Astrocyte (in vitro differentiated cells and primary cell): ENCODE measurements around the gene FOXK2. TPM values are rescaled to one million over a fixed set of nuclear protein-coding genes. Genes with fewer than 3 reads are reported as not detected.
A peak's percentile ranks its signal among the peaks of the same experiment; 100 is the strongest.

ENCODE experiments used
- DNase-seq: peaks from one replicate; pipeline ENCODE4 v3.0.0-alpha.2; 2010; ENCODE audit warnings: low read depth
- FAIRE-seq: peaks from 2 replicates; lab custom pipeline; 2011; peaks lifted over from hg19 to GRCh38; lab: Jason Lieb, UNC
- H2AFZ ChIP-seq: 2 replicates; pipeline ENCODE4 v1.6.0; 2012; ENCODE audit warnings: low read depth, low read length, inconsistent platforms
- H3K27ac ChIP-seq: 2 replicates; pipeline ENCODE4 v1.5.1; 2011; ENCODE audit warnings: low read depth, low read length, inconsistent platforms
- H3K27me3 ChIP-seq: 2 replicates; pipeline ENCODE4 v1.6.0; 2011; ENCODE audit warnings: low read length, inconsistent platforms; ENCODE audit not compliant: insufficient read depth
- H3K36me3 ChIP-seq: 2 replicates; pipeline ENCODE4 v1.5.1; 2011; ENCODE audit warnings: low read length, inconsistent platforms; ENCODE audit not compliant: insufficient read depth
- H3K4me1 ChIP-seq: 2 replicates; pipeline ENCODE4 v1.5.1; 2011; ENCODE audit warnings: low read length, inconsistent platforms; ENCODE audit not compliant: insufficient read depth
- H3K4me2 ChIP-seq: 2 replicates; pipeline ENCODE4 v1.6.0; 2012; ENCODE audit warnings: low read length, inconsistent platforms
- H3K4me3 ChIP-seq: 2 replicates; pipeline ENCODE4 v1.5.1; 2011; ENCODE audit warnings: low read depth, mild to moderate bottlenecking, low read length, inconsistent platforms; ENCODE audit not compliant: insufficient read depth
- H3K79me2 ChIP-seq: 2 replicates; pipeline ENCODE4 v1.6.0; 2012; ENCODE audit warnings: mild to moderate bottlenecking, low read length, inconsistent platforms; ENCODE audit not compliant: insufficient read depth
- H3K9ac ChIP-seq: 2 replicates; pipeline ENCODE4 v1.6.0; 2012; ENCODE audit warnings: mild to moderate bottlenecking, low read length, inconsistent platforms
- H3K9me3 ChIP-seq: 2 replicates; pipeline ENCODE4 v1.5.1; 2012; ENCODE audit warnings: low read depth, mild to moderate bottlenecking, low read length, inconsistent platforms; ENCODE audit not compliant: insufficient read depth
- H4K20me1 ChIP-seq: 2 replicates; pipeline ENCODE4 v1.6.0; 2012; ENCODE audit warnings: low read length, inconsistent platforms; ENCODE audit not compliant: insufficient read depth
- H3K27ac Mint-ChIP-seq: one replicate; pipeline ENCODE4 v1.8.0; 2021; ENCODE audit warnings: mild to moderate bottlenecking, mixed read lengths; ENCODE audit not compliant: unreplicated experiment
- H3K27me3 Mint-ChIP-seq: one replicate; pipeline ENCODE4 v1.8.0; 2021; ENCODE audit warnings: low read depth, mixed read lengths; ENCODE audit not compliant: unreplicated experiment
- H3K36me3 Mint-ChIP-seq: one replicate; pipeline ENCODE4 v1.8.0; 2021; ENCODE audit warnings: low read depth, mixed read lengths; ENCODE audit not compliant: unreplicated experiment
- H3K4me1 Mint-ChIP-seq: one replicate; pipeline ENCODE4 v1.8.0; 2021; ENCODE audit warnings: low read depth, mixed read lengths; ENCODE audit not compliant: unreplicated experiment
- H3K4me3 Mint-ChIP-seq: one replicate; pipeline ENCODE4 v1.8.0; 2021; ENCODE audit warnings: mild to moderate bottlenecking, moderate library complexity, mixed read lengths; ENCODE audit not compliant: unreplicated experiment
- H3K9me3 Mint-ChIP-seq: one replicate; pipeline ENCODE4 v1.8.0; 2021; ENCODE audit warnings: mild to moderate bottlenecking, mixed read lengths; ENCODE audit not compliant: unreplicated experiment
- CTCF ChIP-seq: IDR thresholded peaks from 2 replicates; pipeline ENCODE4 v1.5.1; 2011; ENCODE audit warnings: low read depth, mild to moderate bottlenecking, inconsistent platforms, low read length, moderate library complexity; ENCODE audit not compliant: insufficient read depth
- EZH2 ChIP-seq: IDR thresholded peaks from 2 replicates; pipeline ENCODE4 v1.6.1; 2012; ENCODE audit warnings: mild to moderate bottlenecking, low read length, inconsistent platforms; ENCODE audit not compliant: insufficient read depth
- total RNA-seq: library from RNA; stranded (reverse); gene quantifications from 2 replicates; pipeline ENCODE4 v1.2.1, GENCODE V29; 2021

Gene FOXK2
- total RNA-seq, 1 donor from 2014 or later = 68.0 TPM

GRCh38 chr17:82491196-82491530, 28.4 kb upstream of the FOXK2 start:
- H3K27ac Mint-ChIP-seq = no peak overlapping the region

GRCh38 chr17:82491533-82491932, 28.0 kb upstream of the FOXK2 start:
- no peak for DNase-seq
- no peaks in the 10 kb centered on the region for H3K9me3 Mint-ChIP-seq
- Histone ChIP-seq H3K79me2 (no peaks in the 10 kb centered on the region), H3K9me3 (no peaks in the 10 kb centered on the region), H3K27me3 (no peaks in the 10 kb centered on the region), H2AFZ (no peak overlapping the region), H3K9ac (no peak overlapping the region), H3K4me3 (no peak overlapping the region), H3K4me1 (peaks cover 12% of the 10 kb centered on the region), H4K20me1 (peaks cover 3% of the 10 kb centered on the region), H3K4me2 (no peak overlapping the region), H3K36me3 (no peaks in the 10 kb centered on the region), H3K27ac (no peak overlapping the region)
- TF ChIP-seq EZH2 (no peak), CTCF (no peak)
- no peak for FAIRE-seq
- no peaks in the 10 kb centered on the region for H3K4me1 Mint-ChIP-seq
- H3K4me3 Mint-ChIP-seq = no peak overlapping the region
- peaks cover 3% of the 10 kb centered on the region for H3K27me3 Mint-ChIP-seq
- H3K36me3 Mint-ChIP-seq = peaks cover 8% of the 10 kb centered on the region
- H3K27ac Mint-ChIP-seq = no peak overlapping the region

More at GRCh38 chr17:82491196-82491530, 28.4 kb upstream of the FOXK2 start:
- Histone ChIP-seq H3K9me3 (no peaks in the 10 kb centered on the region), H3K36me3 (no peaks in the 10 kb centered on the region), H2AFZ (no peak overlapping the region), H3K79me2 (no peaks in the 10 kb centered on the region), H3K4me2 (no peak overlapping the region), H4K20me1 (peaks cover 3% of the 10 kb centered on the region), H3K9ac (no peak overlapping the region), H3K4me3 (no peak overlapping the region), H3K27me3 (no peaks in the 10 kb centered on the region), H3K27ac (no peak overlapping the region), H3K4me1 (peaks cover 12% of the 10 kb centered on the region)
- Mint-ChIP-seq H3K4me3 (no peak overlapping the region), H3K4me1 (no peaks in the 10 kb centered on the region), H3K9me3 (no peaks in the 10 kb centered on the region), H3K36me3 (peaks cover 11% of the 10 kb centered on the region), H3K27me3 (peaks cover 3% of the 10 kb centered on the region)
- no peak for FAIRE-seq
- no peak for TF ChIP-seq CTCF
- TF ChIP-seq EZH2 = no peak
- no peak for DNase-seq

GRCh38 chr17:82492643-82493225, 26.8 kb upstream of the FOXK2 start:
- H3K27ac ChIP-seq = peak overlapping the region; percentile 41
- peak; percentile 71 for DNase-seq
- FAIRE-seq = no peak
- peaks cover 15% of the 10 kb centered on the region for H3K4me1 ChIP-seq
- H3K9ac ChIP-seq = peak overlapping the region; percentile 43
- H3K36me3 ChIP-seq = no peaks in the 10 kb centered on the region
- no peak overlapping the region for H3K4me3 Mint-ChIP-seq
- H3K4me1 Mint-ChIP-seq = peaks cover 2% of the 10 kb centered on the region
- H3K9me3 Mint-ChIP-seq = no peaks in the 10 kb centered on the region
- H3K27me3 Mint-ChIP-seq = peaks cover 3% of the 10 kb centered on the region
- peak overlapping the region; percentile 69 for H3K4me2 ChIP-seq
- no peak overlapping the region for H3K4me3 ChIP-seq
- H3K9me3 ChIP-seq = no peaks in the 10 kb centered on the region
- peak overlapping the region; percentile 42 for H3K27ac Mint-ChIP-seq
- H3K36me3 Mint-ChIP-seq = peaks cover 8% of the 10 kb centered on the region
- TF ChIP-seq EZH2 = no peak
- no peak for TF ChIP-seq CTCF
- no peaks in the 10 kb centered on the region for H3K27me3 ChIP-seq
- peaks cover 3% of the 10 kb centered on the region for H4K20me1 ChIP-seq
- H3K79me2 ChIP-seq = no peaks in the 10 kb centered on the region
- H2AFZ ChIP-seq = no peak overlapping the region
